ENCODE results near the gene TMEM80. TPM values are rescaled to one million over a fixed set of nuclear protein-coding genes. Genes with fewer than 3 reads are reported as not detected.

TMEM80 gene
- total RNA-seq, 4 donors from 2014 or later, result 15.3 to 43.9 (median 38.1) TPM

DNA sequence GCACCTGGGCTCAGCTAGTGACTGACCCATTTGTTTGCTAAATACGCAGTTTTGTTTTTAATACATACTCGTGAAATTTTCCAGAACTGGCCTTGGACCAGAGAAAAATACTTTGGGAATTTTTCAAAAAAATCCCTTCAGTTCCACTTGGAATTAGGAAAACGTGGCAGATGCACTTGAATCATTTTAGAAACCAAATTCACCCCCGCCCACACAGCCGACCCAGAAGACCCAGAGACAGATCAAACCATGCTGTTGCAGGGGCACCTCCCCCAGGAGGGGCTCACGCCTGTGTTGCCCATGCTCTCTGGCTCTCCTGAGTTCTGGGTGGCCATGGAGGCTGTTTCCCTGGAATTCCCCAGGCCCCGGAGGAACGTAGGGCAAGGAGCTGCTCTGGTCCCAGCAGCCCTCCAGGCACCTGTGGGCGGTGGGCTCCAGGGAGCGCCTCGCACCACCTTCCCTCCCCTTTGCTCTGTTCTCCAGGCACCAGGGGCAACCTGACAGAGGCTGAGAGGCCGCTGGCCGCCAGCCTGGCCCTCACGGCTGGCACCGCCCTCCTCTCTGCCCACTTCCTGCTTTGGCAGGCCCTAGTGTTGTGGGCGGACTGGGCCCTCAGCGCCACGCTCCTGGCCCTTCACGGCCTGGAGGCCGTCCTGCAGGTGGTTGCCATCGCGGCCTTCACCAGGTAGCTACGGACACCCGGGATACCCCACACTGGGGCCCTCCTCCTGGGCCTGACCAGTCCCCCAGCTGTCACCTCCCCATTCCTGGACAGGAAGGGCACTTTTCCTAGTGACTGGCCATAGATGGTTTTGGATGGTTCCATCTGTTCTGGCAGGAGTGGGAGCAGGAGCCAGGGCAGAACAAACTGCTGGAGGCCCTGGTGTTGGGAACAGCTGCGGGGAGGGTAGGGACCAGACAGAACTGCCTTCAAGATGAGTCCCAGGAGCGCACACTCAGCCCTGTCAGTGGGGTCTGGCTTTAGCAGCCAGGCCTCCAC, 7.1 kb downstream of the TMEM80 start:
- 60 to 67% methylated on average over 24 to 26 of the region's 26 CpGs for WGBS, 2 donors
- Histone ChIP-seq H3K9me3 (no peaks in the 10 kb centered on the region), H3K4me1 (peaks cover 0 to 73% (median 42%) of the 10 kb centered on the region in 4 donors), H3K27me3 (no peaks in the 10 kb centered on the region), H3K36me3 (peaks cover 0 to 55% (median 0%) of the 10 kb centered on the region in 3 donors), H3K4me3 (no peak overlapping the region), H3K27ac (peak overlapping the region in 3 of 4 donors; percentile 61 to 81 (median 74))
- DNase-seq (ENCODE audit: low spot score in 2 of 2), result no peak
- TF ChIP-seq EP300 (IDR thresholded peaks at IDR 0.05) (no peak), POLR2A (IDR thresholded peaks at IDR 0.05) (no peak)
- TF ChIP-seq, protein P1, sequence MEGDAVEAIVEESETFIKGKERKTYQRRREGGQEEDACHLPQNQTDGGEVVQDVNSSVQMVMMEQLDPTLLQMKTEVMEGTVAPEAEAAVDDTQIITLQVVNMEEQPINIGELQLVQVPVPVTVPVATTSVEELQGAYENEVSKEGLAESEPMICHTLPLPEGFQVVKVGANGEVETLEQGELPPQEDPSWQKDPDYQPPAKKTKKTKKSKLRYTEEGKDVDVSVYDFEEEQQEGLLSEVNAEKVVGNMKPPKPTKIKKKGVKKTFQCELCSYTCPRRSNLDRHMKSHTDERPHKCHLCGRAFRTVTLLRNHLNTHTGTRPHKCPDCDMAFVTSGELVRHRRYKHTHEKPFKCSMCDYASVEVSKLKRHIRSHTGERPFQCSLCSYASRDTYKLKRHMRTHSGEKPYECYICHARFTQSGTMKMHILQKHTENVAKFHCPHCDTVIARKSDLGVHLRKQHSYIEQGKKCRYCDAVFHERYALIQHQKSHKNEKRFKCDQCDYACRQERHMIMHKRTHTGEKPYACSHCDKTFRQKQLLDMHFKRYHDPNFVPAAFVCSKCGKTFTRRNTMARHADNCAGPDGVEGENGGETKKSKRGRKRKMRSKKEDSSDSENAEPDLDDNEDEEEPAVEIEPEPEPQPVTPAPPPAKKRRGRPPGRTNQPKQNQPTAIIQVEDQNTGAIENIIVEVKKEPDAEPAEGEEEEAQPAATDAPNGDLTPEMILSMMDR (IDR thresholded peaks at IDR 0.05), result no peak

DNA sequence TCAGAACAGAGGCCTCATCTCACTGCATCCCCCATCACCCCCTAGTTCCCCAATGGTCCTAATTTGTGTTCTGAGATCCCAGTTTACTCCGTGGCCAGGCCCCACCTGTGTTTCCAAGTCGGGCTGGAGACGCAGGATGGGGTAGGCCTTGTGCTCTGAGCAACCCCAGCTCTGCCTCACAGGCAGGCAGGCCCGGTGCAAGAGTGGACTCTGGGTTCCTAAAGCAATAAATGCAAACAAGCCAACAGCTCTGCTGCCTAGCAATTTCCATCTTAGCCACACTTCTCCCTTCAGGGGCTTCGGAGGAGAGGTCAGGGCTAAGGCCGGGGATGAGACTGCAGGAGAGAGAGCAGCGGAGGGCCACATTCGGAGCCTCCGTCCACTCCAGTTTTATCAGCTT, 7.9 kb downstream of the TMEM80 start:
- WGBS, 2 donors, result 78 to 83% methylated on average over 9 of the region's 9 CpGs
- H3K4me1 ChIP-seq, result peaks cover 0 to 73% (median 39%) of the 10 kb centered on the region in 4 donors
- H3K27me3 ChIP-seq, result peaks cover 0 to 3% of the 10 kb centered on the region in 2 donors
- no peak for DNase-seq (ENCODE audit: low spot score in 2 of 2)
- TF ChIP-seq POLR2A (IDR thresholded peaks at IDR 0.05) (no peak), EP300 (IDR thresholded peaks at IDR 0.05) (no peak)
- TF ChIP-seq, protein P1 (IDR thresholded peaks at IDR 0.05), result no peak
- H3K27ac ChIP-seq, result peak overlapping the region in 3 of 4 donors; percentile 74 to 90 (median 81)
- H3K4me3 ChIP-seq, result no peak overlapping the region
- H3K36me3 ChIP-seq, result peaks cover 0 to 53% (median 0%) of the 10 kb centered on the region in 3 donors
- H3K9me3 ChIP-seq, result no peaks in the 10 kb centered on the region

DNA sequence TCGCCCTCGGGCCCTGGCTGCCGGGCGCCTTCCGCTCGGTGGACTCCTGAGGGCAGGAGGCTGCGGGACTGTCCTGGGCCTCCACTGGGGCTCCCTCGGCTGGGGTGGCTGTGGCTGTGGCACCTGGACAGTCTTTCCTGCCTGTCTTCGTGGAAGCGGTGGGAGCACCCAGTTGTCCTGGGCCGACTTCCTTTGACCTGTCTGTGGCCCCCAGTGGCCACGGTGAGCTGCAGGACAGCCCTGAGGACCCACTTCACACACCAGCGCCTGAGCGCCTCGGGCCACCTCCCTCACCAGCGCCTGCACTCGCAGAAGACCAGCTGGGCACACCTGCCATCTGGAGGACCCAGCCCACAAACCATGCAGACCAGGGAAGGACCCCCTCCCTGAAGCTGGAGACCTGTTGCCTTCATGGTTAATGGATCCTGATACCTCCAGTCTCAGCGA, 8.6 kb downstream of the TMEM80 start:
- H3K36me3 ChIP-seq, result peaks cover 0 to 45% (median 0%) of the 10 kb centered on the region in 3 donors
- H3K4me3 ChIP-seq, result no peak overlapping the region
- H3K4me1 ChIP-seq, result peaks cover 0 to 70% (median 39%) of the 10 kb centered on the region in 4 donors
- H3K27ac ChIP-seq, result peak overlapping the region in 3 of 4 donors; percentile 81 to 94 (median 90)
- H3K9me3 ChIP-seq, result no peaks in the 10 kb centered on the region
- WGBS, 2 donors, result 86 to 90% methylated on average over 17 to 18 of the region's 18 CpGs
- H3K27me3 ChIP-seq, result peaks cover 0 to 4% of the 10 kb centered on the region in 2 donors
- TF ChIP-seq, protein P1 (IDR thresholded peaks at IDR 0.05), result no peak
- no peak for TF ChIP-seq EP300 (IDR thresholded peaks at IDR 0.05)
- TF ChIP-seq POLR2A (IDR thresholded peaks at IDR 0.05), result no peak
- no peak for DNase-seq (ENCODE audit: low spot score in 2 of 2)

DNA sequence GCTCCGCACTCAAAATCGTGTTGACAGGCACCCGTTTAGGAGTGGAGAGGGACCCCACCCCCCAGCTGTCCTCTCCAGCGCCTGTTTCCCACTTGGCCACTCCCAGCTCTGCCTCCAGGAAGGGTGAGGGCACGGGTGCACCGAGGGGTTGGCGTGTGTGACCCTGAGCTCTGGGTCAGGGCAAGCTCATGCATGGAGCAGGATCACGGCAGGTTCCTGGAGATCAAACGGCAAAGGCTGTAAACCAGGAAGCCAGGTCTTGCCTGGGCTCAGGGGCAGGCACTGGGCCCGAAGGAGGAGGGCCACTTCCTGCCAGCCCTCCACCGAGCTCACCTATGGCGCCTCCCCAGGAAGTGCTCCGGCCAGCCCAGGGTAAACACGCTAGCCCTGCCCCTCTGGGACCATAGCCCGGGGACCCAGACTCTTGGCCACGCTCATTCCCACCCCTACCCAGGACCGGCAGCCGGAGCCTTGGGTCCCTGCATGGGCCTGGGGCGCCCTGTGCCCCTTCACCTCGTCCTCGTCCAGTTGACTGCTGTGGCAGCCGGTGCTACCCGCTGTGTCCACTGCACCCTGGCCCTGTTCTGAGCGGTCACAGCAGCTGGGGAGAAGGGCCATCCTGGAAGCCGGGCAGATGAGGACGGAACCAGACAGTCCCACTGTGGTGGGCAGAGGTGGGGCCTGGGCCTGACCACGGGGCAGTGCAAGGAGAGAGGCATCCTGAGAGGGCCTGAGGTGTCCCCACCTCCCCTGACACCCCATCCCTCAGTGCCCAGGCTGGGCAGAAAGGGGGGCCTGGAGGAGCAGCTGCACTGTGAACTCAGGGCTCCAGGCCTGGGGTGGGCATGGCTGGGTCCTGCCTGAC, 9.4 kb downstream of the TMEM80 start:
- 68 to 75% methylated on average over 17 to 25 of the region's 27 CpGs for WGBS, 2 donors
- no peak for DNase-seq (ENCODE audit: low spot score in 2 of 2)
- Histone ChIP-seq H3K4me3 (peak overlapping the region; percentile 43 to 64 (median 44)), H3K4me1 (peaks cover 0 to 78% (median 41%) of the 10 kb centered on the region in 4 donors), H3K27ac (peak overlapping the region; percentile 68 to 94 (median 86)), H3K27me3 (peaks cover 0 to 4% of the 10 kb centered on the region in 2 donors), H3K36me3 (peaks cover 0 to 39% (median 0%) of the 10 kb centered on the region in 3 donors), H3K9me3 (no peaks in the 10 kb centered on the region)
- TF ChIP-seq POLR2A (IDR thresholded peaks at IDR 0.05), result no peak
- TF ChIP-seq, protein P1 (IDR thresholded peaks at IDR 0.05), result no peak
- no peak for TF ChIP-seq EP300 (IDR thresholded peaks at IDR 0.05)

Data from tibial nerve (tissue), 4 donors.